Activated naive CD8-positive, alpha-beta T cell treated with anti-CD3 and anti-CD28 coated beads, Interleukin-2, amount 50 U/mL, for 24 hours (primary cell): ENCODE results near the gene ENO4.
A peak's percentile ranks its signal among the peaks of the same experiment; 100 is the strongest.

Experiments
- ATAC-seq: fragments of 150-1000 bp; cut with Tn5 transposase; one replicate; pipeline ENCODE4 v1.10.0; 2021
- DNase-seq: peaks from one replicate; pipeline ENCODE4 v3.0.0; 2021
- H3K27ac Mint-ChIP-seq: one replicate; pipeline ENCODE4 v1.8.0; 2021; ENCODE audit warnings: mild to moderate bottlenecking, mixed read lengths
- H3K27me3 Mint-ChIP-seq: one replicate; pipeline ENCODE4 v1.8.0; 2021; ENCODE audit warnings: mixed read lengths
- H3K36me3 Mint-ChIP-seq: one replicate; pipeline ENCODE4 v1.8.0; 2021; ENCODE audit warnings: low read depth, mixed read lengths
- H3K4me1 Mint-ChIP-seq: one replicate; pipeline ENCODE4 v1.8.0; 2021; ENCODE audit warnings: mixed read lengths
- H3K4me3 Mint-ChIP-seq: one replicate; pipeline ENCODE4 v1.8.0; 2021; ENCODE audit warnings: mild to moderate bottlenecking, moderate library complexity, mixed read lengths
- H3K9me3 Mint-ChIP-seq: one replicate; pipeline ENCODE4 v1.8.0; 2021; ENCODE audit warnings: mixed read lengths

The ENO4 gene, protein sequence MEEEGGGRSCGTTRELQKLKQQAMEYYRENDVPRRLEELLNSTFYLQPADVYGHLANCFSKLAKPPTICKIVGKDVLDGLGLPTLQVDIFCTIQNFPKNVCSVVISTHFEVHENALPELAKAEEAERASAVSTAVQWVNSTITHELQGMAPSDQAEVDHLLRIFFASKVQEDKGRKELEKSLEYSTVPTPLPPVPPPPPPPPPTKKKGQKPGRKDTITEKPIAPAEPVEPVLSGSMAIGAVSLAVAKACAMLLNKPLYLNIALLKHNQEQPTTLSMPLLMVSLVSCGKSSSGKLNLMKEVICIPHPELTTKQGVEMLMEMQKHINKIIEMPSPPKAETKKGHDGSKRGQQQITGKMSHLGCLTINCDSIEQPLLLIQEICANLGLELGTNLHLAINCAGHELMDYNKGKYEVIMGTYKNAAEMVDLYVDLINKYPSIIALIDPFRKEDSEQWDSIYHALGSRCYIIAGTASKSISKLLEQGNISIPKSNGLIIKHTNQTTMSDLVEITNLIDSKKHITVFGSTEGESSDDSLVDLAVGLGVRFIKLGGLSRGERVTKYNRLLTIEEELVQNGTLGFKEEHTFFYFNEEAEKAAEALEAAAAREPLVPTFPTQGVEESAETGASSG

GRCh38 chr10:116849248-116850057 lies at the start of gene ENO4:
TSS of gene ENO4 (plus strand) at chr10:116849499. CDS start at chr10:116849567, 68 bp downstream.
- Mint-ChIP-seq H3K4me1 (peaks cover 4% of the 10 kb centered on the region), H3K27me3 (peaks cover 60% of the 10 kb centered on the region), H3K36me3 (no peaks in the 10 kb centered on the region), H3K27ac (no peak within 1 kb of the TSS), H3K4me3 (no peak within 1 kb of the TSS), H3K9me3 (no peaks in the 10 kb centered on the region)
- DNase-seq (peak; percentile 3), ATAC-seq (no peak)

GRCh38 chr10:116800286-116800929 lies 48.9 kb upstream of the ENO4 start:
- no peak for ATAC-seq
- peaks cover 3% of the 10 kb centered on the region for H3K4me1 Mint-ChIP-seq

GRCh38 chr10:116801658-116802057 lies 47.6 kb upstream of the ENO4 start:
- no peak overlapping the region for H3K27ac Mint-ChIP-seq
- H3K9me3 Mint-ChIP-seq: no peaks in the 10 kb centered on the region
- no peak overlapping the region for H3K4me3 Mint-ChIP-seq
- H3K27me3 Mint-ChIP-seq: peaks cover 5% of the 10 kb centered on the region
- DNase-seq (no peak), ATAC-seq (no peak)
- no peaks in the 10 kb centered on the region for H3K36me3 Mint-ChIP-seq
- H3K4me1 Mint-ChIP-seq: peaks cover 3% of the 10 kb centered on the region

More at GRCh38 chr10:116800286-116800929, 48.9 kb upstream of the ENO4 start:
- Mint-ChIP-seq H3K4me3 (no peak overlapping the region), H3K27ac (no peak overlapping the region), H3K9me3 (no peaks in the 10 kb centered on the region), H3K36me3 (no peaks in the 10 kb centered on the region), H3K27me3 (peaks cover 5% of the 10 kb centered on the region)
- DNase-seq: no peak

DNA sequence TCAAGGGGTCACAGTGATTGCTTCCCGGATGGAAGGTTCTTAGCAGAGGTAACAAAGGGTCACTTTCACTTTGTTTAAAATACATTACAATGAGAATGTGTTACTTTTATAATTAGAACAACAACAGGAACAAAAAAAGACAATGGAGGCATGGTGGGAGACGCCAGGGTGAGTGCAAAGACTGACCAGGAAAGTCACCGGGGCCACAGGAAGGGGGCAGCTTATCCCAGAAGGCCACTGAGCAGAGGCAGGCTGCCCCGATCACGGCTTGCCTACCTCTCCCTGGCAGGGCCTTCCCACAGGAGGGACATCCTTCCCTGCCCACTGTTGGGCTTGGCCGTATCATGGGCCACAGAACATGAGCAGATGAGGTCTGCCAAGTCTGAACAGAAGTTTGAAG lies 46.8 kb upstream of the ENO4 start:
- no peak for ATAC-seq
- Mint-ChIP-seq H3K27ac (no peak overlapping the region), H3K36me3 (no peaks in the 10 kb centered on the region)

GRCh38 chr10:116802876-116803275 lies 46.4 kb upstream of the ENO4 start:
- ATAC-seq (no peak), DNase-seq (no peak)
- no peaks in the 10 kb centered on the region for H3K9me3 Mint-ChIP-seq
- H3K27ac Mint-ChIP-seq: no peak overlapping the region
- no peaks in the 10 kb centered on the region for H3K4me1 Mint-ChIP-seq
- H3K36me3 Mint-ChIP-seq: no peaks in the 10 kb centered on the region
- peaks cover 4% of the 10 kb centered on the region for H3K27me3 Mint-ChIP-seq
- no peak overlapping the region for H3K4me3 Mint-ChIP-seq

More for the DNA sequence above, 46.8 kb upstream of the ENO4 start:
- Mint-ChIP-seq H3K4me1 (no peaks in the 10 kb centered on the region), H3K27me3 (peaks cover 4% of the 10 kb centered on the region), H3K9me3 (no peaks in the 10 kb centered on the region), H3K4me3 (no peak overlapping the region)
- DNase-seq: no peak

DNA sequence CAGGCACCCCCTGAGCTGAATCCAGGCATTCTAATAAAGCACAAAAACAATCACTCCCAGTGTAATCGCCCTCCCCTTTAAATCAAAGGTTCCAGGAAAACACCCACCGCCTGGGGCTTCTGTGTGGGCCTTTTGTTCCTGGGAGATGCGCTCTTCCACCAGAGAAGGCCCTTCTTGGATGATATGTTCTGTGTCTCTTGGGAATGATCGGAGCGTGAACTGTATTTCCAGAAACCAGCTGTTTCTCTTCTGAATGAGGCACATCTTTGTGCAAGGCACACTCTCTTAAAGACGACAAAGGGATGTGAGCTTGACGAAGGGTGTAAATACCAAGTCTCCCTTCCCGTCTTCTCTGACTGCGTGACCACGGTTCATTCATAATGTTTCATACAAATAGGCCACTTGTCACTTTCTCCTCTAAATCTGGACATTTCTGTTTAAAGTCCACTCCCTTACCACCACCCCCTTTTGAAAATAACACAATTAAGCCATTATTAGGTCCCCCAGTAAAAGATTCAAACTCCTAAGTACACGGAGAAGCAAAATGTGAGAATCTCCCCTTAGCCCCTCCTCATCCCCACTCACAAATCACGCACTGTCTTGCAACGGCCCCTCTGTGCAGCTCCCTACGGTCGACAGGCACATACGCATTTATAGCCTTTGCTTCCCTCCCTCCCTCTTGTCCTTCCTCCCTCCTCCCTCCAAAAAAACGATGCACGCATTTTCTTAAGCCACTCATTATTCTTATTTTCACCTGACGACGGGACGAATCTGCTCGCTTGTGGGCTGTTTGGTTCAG lies 45.6 kb upstream of the ENO4 start:
- no peak overlapping the region for H3K4me3 Mint-ChIP-seq
- DNase-seq (no peak), ATAC-seq (no peak)
- H3K27me3 Mint-ChIP-seq: peaks cover 6% of the 10 kb centered on the region
- H3K27ac Mint-ChIP-seq: no peak overlapping the region
- H3K36me3 Mint-ChIP-seq: no peaks in the 10 kb centered on the region
- H3K4me1 Mint-ChIP-seq: no peaks in the 10 kb centered on the region
- H3K9me3 Mint-ChIP-seq: no peaks in the 10 kb centered on the region

DNA sequence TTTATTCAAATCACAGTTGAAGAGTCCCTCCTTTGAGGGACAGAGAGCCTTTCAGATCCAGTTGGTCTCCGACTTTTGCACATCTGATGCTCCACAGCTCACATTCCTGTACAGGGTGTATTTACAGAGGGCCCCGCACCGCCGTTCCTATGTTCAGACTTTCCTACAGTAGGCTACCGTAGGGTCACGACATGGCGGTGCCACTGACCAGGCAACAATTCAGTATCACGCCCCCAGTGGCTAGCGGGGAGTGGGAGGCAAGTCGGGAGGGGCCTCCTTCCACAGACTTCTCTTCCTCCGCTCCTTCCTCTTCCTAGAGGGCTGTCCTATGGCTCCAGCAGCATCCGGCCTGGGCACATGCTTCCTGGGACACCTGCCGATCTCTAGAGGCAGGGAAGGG lies 40.6 kb upstream of the ENO4 start:
- no peak overlapping the region for H3K27ac Mint-ChIP-seq
- H3K4me3 Mint-ChIP-seq: no peak overlapping the region
- ATAC-seq: no peak
- no peaks in the 10 kb centered on the region for H3K36me3 Mint-ChIP-seq
- no peaks in the 10 kb centered on the region for H3K9me3 Mint-ChIP-seq
- peaks cover 14% of the 10 kb centered on the region for H3K27me3 Mint-ChIP-seq
- DNase-seq: no peak
- no peaks in the 10 kb centered on the region for H3K4me1 Mint-ChIP-seq

- Mint-ChIP-seq H3K27me3 (peaks cover 14% of the 10 kb centered on the region), H3K4me1 (no peaks in the 10 kb centered on the region), H3K9me3 (no peaks in the 10 kb centered on the region), H3K27ac (no peak overlapping the region), H3K36me3 (no peaks in the 10 kb centered on the region), H3K4me3 (no peak overlapping the region)
- DNase-seq: no peak
- ATAC-seq: no peak
Observed at GRCh38 chr10:116809483-116810119, 39.7 kb upstream of the ENO4 start.

DNA sequence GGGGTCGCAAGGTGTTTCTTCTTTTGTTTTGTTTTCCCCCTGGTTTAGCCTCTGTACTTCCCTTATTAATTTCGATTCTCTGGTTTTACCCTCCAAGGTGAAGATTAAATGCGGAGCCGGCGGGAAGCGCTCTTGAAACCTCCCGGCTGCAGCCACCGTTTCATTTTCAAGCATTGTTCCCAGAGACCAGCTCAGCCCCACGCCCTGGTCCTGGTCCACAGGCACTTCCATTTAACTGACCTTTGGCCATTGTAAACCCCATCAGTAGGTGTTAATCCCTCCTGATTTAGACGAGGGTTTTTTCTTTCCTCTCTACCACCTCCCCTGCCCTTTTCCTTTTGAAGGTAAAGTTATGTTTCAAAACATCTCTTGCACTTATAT lies 39.2 kb upstream of the ENO4 start:
- Mint-ChIP-seq H3K27me3 (peaks cover 14% of the 10 kb centered on the region), H3K4me1 (no peaks in the 10 kb centered on the region), H3K4me3 (no peak overlapping the region), H3K9me3 (no peaks in the 10 kb centered on the region), H3K36me3 (no peaks in the 10 kb centered on the region), H3K27ac (no peak overlapping the region)
- no peak for DNase-seq
- no peak for ATAC-seq

DNA sequence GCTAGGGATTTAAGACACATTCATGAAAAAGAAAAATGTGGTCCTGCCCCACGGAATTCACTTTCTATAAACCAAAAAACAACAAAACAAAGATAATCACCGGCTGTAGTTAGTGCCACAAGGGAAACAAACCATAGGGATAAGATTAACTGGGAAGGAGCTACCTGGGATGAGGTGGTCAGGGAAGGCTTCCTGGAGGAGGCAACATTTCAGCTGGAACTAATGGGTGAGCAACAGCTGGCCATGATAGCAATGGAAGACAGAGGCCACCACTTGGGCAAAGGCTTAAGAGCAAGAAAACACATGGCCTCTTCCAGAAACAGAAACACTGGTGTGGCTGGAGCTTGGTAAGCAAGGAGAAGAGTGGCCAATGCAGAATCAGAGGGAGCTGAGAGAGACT lies 38.4 kb upstream of the ENO4 start:
- DNase-seq (no peak), ATAC-seq (no peak)
- no peaks in the 10 kb centered on the region for H3K9me3 Mint-ChIP-seq
- H3K27ac Mint-ChIP-seq: no peak overlapping the region
- peaks cover 14% of the 10 kb centered on the region for H3K27me3 Mint-ChIP-seq
- no peaks in the 10 kb centered on the region for H3K4me1 Mint-ChIP-seq
- no peaks in the 10 kb centered on the region for H3K36me3 Mint-ChIP-seq
- no peak overlapping the region for H3K4me3 Mint-ChIP-seq

DNA sequence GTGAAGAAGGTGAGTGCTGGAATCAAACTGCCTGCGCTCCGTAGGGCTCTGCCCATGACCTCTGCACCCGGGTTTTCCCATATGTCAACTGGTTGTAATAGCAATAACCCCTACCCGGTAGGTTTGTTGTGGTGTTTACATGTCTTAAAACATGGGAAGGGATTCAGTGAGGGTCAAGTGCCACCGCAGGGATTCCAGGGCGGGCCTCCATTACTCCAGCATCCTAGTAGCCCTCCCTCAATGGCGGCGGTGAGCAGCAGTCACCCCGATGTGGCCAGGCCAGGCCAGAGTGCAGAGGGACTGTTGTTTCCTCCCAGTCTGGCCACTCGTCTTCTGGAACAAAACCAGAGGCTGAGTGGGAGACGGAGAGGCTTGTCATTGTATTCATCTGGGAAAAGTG lies 37.6 kb upstream of the ENO4 start:
- Mint-ChIP-seq H3K27ac (no peak overlapping the region), H3K9me3 (no peaks in the 10 kb centered on the region), H3K36me3 (no peaks in the 10 kb centered on the region), H3K27me3 (peaks cover 14% of the 10 kb centered on the region), H3K4me1 (no peaks in the 10 kb centered on the region), H3K4me3 (no peak overlapping the region)
- no peak for DNase-seq
- no peak for ATAC-seq

- no peaks in the 10 kb centered on the region for H3K4me1 Mint-ChIP-seq
- no peaks in the 10 kb centered on the region for H3K9me3 Mint-ChIP-seq
- no peaks in the 10 kb centered on the region for H3K36me3 Mint-ChIP-seq
- DNase-seq: no peak
- H3K27me3 Mint-ChIP-seq: peaks cover 17% of the 10 kb centered on the region
- no peak overlapping the region for H3K27ac Mint-ChIP-seq
- H3K4me3 Mint-ChIP-seq: no peak overlapping the region
- ATAC-seq: no peak
Observed at GRCh38 chr10:116815641-116816415, 33.5 kb upstream of the ENO4 start.

DNA sequence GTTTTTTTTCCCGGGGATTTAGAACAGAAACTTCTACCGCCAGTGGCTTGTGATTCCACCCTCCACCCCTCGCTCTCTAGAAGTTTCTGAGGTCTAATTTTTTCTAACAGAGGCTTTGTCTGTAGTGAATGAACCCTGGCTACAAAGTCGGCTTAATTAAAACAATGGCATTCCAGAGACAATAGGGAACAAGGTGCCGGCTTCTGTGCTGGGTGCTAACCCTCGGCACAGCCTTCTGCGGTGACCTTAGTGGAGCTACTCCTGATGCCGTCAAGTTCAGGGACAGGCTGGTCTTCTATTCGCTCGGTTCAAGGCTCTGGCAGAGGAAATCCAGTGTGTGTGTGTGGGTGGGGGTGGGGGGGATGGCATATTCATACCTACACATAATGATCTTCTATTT lies 32.1 kb upstream of the ENO4 start:
- H3K4me3 Mint-ChIP-seq: no peak overlapping the region
- H3K36me3 Mint-ChIP-seq: no peaks in the 10 kb centered on the region
- DNase-seq: no peak
- no peak for ATAC-seq
- H3K27ac Mint-ChIP-seq: no peak overlapping the region
- peaks cover 21% of the 10 kb centered on the region for H3K27me3 Mint-ChIP-seq
- H3K9me3 Mint-ChIP-seq: no peaks in the 10 kb centered on the region
- H3K4me1 Mint-ChIP-seq: no peaks in the 10 kb centered on the region
